BJ (cell line): Measurements from ENCODE around the gene GAB2. TPM values are rescaled to one million over a fixed set of nuclear protein-coding genes. Genes with fewer than 3 reads are reported as not detected.

Source experiments
- CTCF ChIA-PET: fragments of 350-600 bp; formaldehyde crosslinking; extraction: SDS; loops from one replicate; lab custom pipeline; 2021; ENCODE audit warnings: antibody characterized with exemption, inconsistent platforms; lab: Yijun Ruan, JAX
- POLR2A ChIA-PET: fragments of 300-600 bp; sonication (Branson Sonifier 250); formaldehyde crosslinking; extraction: SDS; loops from one replicate; lab custom pipeline; 2021; ENCODE audit warnings: antibody characterized with exemption; lab: Charles Lee
- DNase-seq: peaks from one replicate; pipeline ENCODE4 v3.0.0-alpha.2; 2011; ENCODE audit warnings: low read depth
- H3K27me3 ChIP-seq: 2 replicates; pipeline ENCODE4 v1.6.0; 2011; ENCODE audit warnings: low read length; ENCODE audit not compliant: control insufficient read depth, insufficient read depth
- H3K36me3 ChIP-seq: 2 replicates; pipeline ENCODE4 v1.5.1; 2011; ENCODE audit warnings: low read length; ENCODE audit not compliant: control insufficient read depth, insufficient read depth
- H3K4me3 ChIP-seq: 2 replicates; pipeline ENCODE4 v1.5.1; 2011; ENCODE audit warnings: low read depth, mild to moderate bottlenecking, control low read depth, low read length
- CTCF ChIP-seq: IDR thresholded peaks from 2 replicates; pipeline ENCODE4 v1.5.1; 2011; ENCODE audit warnings: low read depth, mild to moderate bottlenecking, control low read depth, inconsistent platforms, low read length, moderate library complexity; ENCODE audit not compliant: insufficient read depth
- polyA plus RNA-seq: library from polyadenylated mRNA; depleted of rRNA; stranded (reverse); fragments of >200 nt; gene quantifications from 2 replicates; pipeline ENCODE4 v1.2.3, GENCODE V29; 2011

GAB2 gene
- polyA plus RNA-seq, 1 experiment = 12.2 TPM

GRCh38 chr11:78270971-78271370, 146.6 kb downstream of the GAB2 start:
- TF ChIP-seq CTCF = no peak
- H3K27me3 ChIP-seq = no peaks in the 10 kb centered on the region
- no peak overlapping the region for H3K4me3 ChIP-seq
- CTCF ChIA-PET = interaction anchor here (1.8 kb wide), 1 partner anchor 9 kb away, joined by 8 read pairs; no protein-coding TSS in a partner anchor
- POLR2A ChIA-PET = no interaction called here
- DNase-seq = no peak
- no peaks in the 10 kb centered on the region for H3K36me3 ChIP-seq

GRCh38 chr11:78269806-78270205, 147.8 kb downstream of the GAB2 start:
- H3K36me3 ChIP-seq = no peaks in the 10 kb centered on the region
- no peak for TF ChIP-seq CTCF
- H3K27me3 ChIP-seq = no peaks in the 10 kb centered on the region
- CTCF ChIA-PET = interaction anchor here (1.8 kb wide), 1 partner anchor 8 kb away, joined by 8 read pairs; no protein-coding TSS in a partner anchor
- DNase-seq = no peak
- POLR2A ChIA-PET = no interaction called here
- H3K4me3 ChIP-seq = no peak overlapping the region

- DNase-seq = no peak
- ChIA-PET POLR2A (interaction anchor here (0.8 kb wide), 1 partner anchor 12 kb away, joined by 8 read pairs; no protein-coding TSS in a partner anchor), CTCF (no interaction called here)
- H3K4me3 ChIP-seq = no peak overlapping the region
- H3K27me3 ChIP-seq = no peaks in the 10 kb centered on the region
- no peaks in the 10 kb centered on the region for H3K36me3 ChIP-seq
- TF ChIP-seq CTCF = no peak
These were observed 148.8 kb downstream of the GAB2 start for GRCh38 chr11:78268591-78269410.

GRCh38 chr11:78266451-78266850, 151.2 kb downstream of the GAB2 start:
- Histone ChIP-seq H3K4me3 (no peak overlapping the region), H3K36me3 (no peaks in the 10 kb centered on the region), H3K27me3 (no peaks in the 10 kb centered on the region)
- CTCF ChIA-PET = no interaction called here
- DNase-seq = no peak
- POLR2A ChIA-PET = no interaction called here
- TF ChIP-seq CTCF = no peak

GRCh38 chr11:78265326-78265725, 152.3 kb downstream of the GAB2 start:
- Histone ChIP-seq H3K27me3 (no peaks in the 10 kb centered on the region), H3K36me3 (no peaks in the 10 kb centered on the region), H3K4me3 (no peak overlapping the region)
- POLR2A ChIA-PET = no interaction called here
- no peak for DNase-seq
- CTCF ChIA-PET = no interaction called here
- TF ChIP-seq CTCF = no peak
